HEK293T (cell line): ENCODE data around the gene PSMC5.
"Not testable (repeated sequence)": the region's sequence is repeated elsewhere in the genome, so short reads cannot be mapped to it uniquely, and the experiment has no call there.

Experiments
- ARNT ChIP-seq: fragments of 450-650 bp; IDR thresholded peaks from 2 replicates; pipeline ENCODE4 v1.6.1; 2017; ENCODE audit warnings: mild to moderate bottlenecking
- CTBP1 ChIP-seq: fragments of 450-650 bp; IDR thresholded peaks from 2 replicates; pipeline ENCODE4 v1.6.1; 2016; ENCODE audit warnings: borderline replicate concordance
- FOXA1 ChIP-seq: fragments of 450-650 bp; IDR thresholded peaks from 2 replicates; pipeline ENCODE4 v1.6.1; 2016; ENCODE audit warnings: mild to moderate bottlenecking
- FOXM1 ChIP-seq: fragments of 450-650 bp; IDR thresholded peaks from 2 replicates; pipeline ENCODE4 v1.6.1; 2017; ENCODE audit warnings: mild to moderate bottlenecking, borderline replicate concordance
- SUZ12 ChIP-seq: fragments of 450-650 bp; IDR thresholded peaks from 2 replicates; pipeline ENCODE4 v1.6.1; 2016; ENCODE audit warnings: mild to moderate bottlenecking

- TF ChIP-seq ARNT, FOXM1, SUZ12, CTBP1, FOXA1: not testable (repeated sequence)
Observed at GRCh38 chr17:63871646-63872365, 44.6 kb downstream of the PSMC5 start.
